ENCODE results near the gene PCDHGB6. TPM values are rescaled to one million over a fixed set of nuclear protein-coding genes. Genes with fewer than 3 reads are reported as not detected.
"Not testable (repeated sequence)": the region's sequence is repeated elsewhere in the genome, so short reads cannot be mapped to it uniquely, and the experiment has no call there.

Gene PCDHGB6
- total RNA-seq, 6 experiments from 2014 or later: 0.79 to 1.4 (median 1.1) TPM

DNA sequence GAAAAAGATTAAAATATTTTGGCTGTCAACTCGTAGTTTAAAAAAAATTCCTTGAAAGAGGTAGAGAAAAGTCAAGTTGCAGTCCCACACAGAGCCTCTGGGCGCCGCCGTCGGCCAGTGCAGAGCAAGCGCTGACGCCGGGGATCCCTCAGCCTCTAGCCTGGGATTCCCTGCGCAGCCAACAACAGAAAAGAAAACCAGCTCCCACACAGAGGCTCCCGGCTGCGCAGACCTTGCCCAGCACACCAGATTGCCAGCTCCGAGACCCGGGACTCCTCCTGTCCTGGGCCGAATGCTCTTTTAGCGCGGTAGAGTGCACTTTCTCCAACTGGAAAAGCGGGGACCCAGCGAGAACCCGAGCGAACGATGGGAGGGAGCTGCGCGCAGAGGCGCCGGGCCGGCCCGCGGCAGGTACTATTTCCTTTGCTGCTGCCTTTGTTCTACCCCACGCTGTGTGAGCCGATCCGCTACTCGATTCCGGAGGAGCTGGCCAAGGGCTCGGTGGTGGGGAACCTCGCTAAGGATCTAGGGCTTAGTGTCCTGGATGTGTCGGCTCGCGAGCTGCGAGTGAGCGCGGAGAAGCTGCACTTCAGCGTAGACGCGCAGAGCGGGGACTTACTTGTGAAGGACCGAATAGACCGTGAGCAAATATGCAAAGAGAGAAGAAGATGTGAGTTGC lies 9.8 kb downstream of the PCDHGB6 start, which contains the start of gene PCDHGB7:
TSS of gene PCDHGB7 (plus strand) at position 184 of the 679 bp plus-strand sequence. CDS start at position 367, 183 bp downstream.
- not testable (repeated sequence) for H3K27me3 Mint-ChIP-seq (ENCODE audit: insufficient read depth)
- Mint-ChIP-seq H3K4me3 (peak within 1 kb of the TSS; percentile 90), H3K4me1 (ENCODE audit: low read depth) (peaks cover 25% of the 10 kb centered on the region), H3K9me3 (peaks cover 50% of the 10 kb centered on the region), H3K36me3 (ENCODE audit: low read depth) (peaks cover 61% of the 10 kb centered on the region), H3K27ac (peak within 1 kb of the TSS; percentile 79; the same call in 1 of the 2 replicates)
- TF ChIP-seq, protein P1, sequence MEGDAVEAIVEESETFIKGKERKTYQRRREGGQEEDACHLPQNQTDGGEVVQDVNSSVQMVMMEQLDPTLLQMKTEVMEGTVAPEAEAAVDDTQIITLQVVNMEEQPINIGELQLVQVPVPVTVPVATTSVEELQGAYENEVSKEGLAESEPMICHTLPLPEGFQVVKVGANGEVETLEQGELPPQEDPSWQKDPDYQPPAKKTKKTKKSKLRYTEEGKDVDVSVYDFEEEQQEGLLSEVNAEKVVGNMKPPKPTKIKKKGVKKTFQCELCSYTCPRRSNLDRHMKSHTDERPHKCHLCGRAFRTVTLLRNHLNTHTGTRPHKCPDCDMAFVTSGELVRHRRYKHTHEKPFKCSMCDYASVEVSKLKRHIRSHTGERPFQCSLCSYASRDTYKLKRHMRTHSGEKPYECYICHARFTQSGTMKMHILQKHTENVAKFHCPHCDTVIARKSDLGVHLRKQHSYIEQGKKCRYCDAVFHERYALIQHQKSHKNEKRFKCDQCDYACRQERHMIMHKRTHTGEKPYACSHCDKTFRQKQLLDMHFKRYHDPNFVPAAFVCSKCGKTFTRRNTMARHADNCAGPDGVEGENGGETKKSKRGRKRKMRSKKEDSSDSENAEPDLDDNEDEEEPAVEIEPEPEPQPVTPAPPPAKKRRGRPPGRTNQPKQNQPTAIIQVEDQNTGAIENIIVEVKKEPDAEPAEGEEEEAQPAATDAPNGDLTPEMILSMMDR (IDR thresholded peaks at IDR 0.05): peak; percentile 86
- peak; percentile 83 for DNase-seq

DNA sequence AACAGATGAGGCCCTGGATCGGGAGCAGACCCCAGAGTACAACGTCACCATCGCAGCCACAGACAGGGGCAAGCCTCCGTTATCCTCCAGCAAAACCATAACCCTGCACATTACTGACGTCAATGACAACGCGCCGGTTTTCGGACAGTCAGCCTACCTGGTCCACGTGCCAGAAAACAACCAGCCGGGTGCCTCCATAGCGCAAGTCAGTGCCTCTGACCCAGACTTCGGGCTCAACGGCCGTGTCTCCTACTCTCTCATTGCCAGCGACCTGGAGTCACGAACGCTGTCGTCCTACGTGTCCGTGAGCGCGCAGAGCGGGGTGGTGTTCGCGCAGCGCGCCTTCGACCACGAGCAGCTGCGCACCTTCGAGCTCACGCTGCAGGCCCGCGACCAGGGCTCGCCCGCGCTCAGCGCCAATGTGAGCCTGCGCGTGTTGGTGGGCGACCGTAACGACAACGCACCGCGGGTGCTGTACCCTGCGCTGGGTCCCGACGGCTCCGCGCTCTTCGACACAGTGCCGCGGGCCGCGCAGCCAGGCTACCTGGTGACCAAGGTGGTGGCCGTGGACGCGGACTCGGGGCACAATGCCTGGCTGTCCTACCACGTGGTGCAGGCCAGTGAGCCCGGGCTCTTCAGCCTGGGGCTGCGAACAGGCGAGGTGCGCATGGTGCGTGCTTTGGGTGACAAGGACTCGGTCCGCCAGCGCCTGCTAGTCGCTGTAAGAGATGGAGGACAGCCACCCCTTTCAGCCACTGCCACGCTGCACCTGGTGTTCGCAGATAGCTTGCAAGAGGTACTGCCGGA lies 11.5 kb downstream of the PCDHGB6 start:
- peaks cover 54% of the 10 kb centered on the region for H3K36me3 Mint-ChIP-seq (ENCODE audit: low read depth)
- H3K27me3 Mint-ChIP-seq (ENCODE audit: insufficient read depth): peaks cover 2% of the 10 kb centered on the region
- H3K27ac Mint-ChIP-seq: no peak overlapping the region
- H3K4me1 Mint-ChIP-seq (ENCODE audit: low read depth): peaks cover 35% of the 10 kb centered on the region
- peaks cover 47% of the 10 kb centered on the region for H3K9me3 Mint-ChIP-seq
- TF ChIP-seq, protein P1 (IDR thresholded peaks at IDR 0.05): no peak
- peak overlapping the region; percentile 90; the same call in 1 of the 2 replicates for H3K4me3 Mint-ChIP-seq
- no peak for DNase-seq

DNA sequence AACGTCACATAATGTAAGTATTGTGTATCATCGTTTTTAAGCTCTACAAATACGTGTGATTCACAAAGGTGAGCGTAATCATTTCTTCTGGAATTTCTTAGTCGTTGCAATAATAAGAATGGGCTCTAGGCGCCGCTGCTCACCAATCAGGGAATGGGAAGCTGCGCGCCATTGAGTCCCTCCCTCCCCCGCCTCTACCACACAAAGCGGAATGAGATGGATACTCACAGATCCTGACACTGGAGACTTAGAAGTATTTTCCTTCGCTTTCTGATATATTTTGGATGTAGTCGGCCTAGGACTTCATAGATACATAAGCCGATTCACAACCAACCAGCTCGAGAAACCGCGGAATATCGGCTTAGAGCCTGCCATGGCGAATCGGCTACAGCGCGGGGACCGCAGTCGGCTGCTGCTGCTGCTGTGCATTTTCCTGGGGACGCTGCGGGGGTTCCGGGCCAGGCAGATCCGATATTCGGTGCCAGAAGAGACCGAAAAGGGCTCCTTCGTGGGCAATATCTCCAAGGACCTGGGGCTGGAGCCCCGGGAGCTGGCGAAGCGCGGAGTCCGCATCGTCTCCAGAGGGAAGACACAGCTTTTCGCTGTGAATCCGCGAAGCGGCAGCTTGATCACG lies 13.2 kb downstream of the PCDHGB6 start, which contains the start of gene PCDHGA11:
TSS of gene PCDHGA11 (plus strand) at position 197 of the 634 bp plus-strand sequence. CDS start at position 374, 177 bp downstream.
- peaks cover 44% of the 10 kb centered on the region for H3K4me1 Mint-ChIP-seq (ENCODE audit: low read depth)
- TF ChIP-seq, protein P1 (IDR thresholded peaks at IDR 0.05): peak; percentile 82
- peak within 1 kb of the TSS; percentile 88 for H3K4me3 Mint-ChIP-seq
- peak; percentile 23 for DNase-seq
- H3K36me3 Mint-ChIP-seq (ENCODE audit: low read depth): peaks cover 57% of the 10 kb centered on the region
- peak within 1 kb of the TSS; percentile 69; the same call in 1 of the 2 replicates for H3K27ac Mint-ChIP-seq
- H3K9me3 Mint-ChIP-seq: peaks cover 47% of the 10 kb centered on the region
- H3K27me3 Mint-ChIP-seq (ENCODE audit: insufficient read depth): peaks cover 4% of the 10 kb centered on the region

DNA sequence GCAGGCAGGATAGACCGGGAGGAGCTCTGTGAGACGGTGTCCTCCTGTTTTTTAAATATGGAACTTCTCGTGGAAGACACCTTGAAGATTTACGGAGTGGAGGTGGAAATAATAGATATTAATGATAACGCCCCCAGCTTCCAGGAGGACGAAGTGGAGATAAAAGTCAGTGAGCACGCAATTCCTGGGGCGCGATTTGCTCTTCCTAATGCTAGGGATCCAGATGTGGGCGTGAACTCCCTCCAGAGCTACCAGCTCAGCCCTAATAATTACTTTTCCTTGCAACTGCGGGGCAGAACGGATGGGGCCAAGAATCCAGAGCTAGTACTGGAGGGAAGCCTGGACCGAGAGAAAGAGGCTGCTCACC lies 13.7 kb downstream of the PCDHGB6 start:
- peaks cover 48% of the 10 kb centered on the region for H3K9me3 Mint-ChIP-seq
- peaks cover 4% of the 10 kb centered on the region for H3K27me3 Mint-ChIP-seq (ENCODE audit: insufficient read depth)
- TF ChIP-seq, protein P1 (IDR thresholded peaks at IDR 0.05): no peak
- no peak overlapping the region; the same call in 1 of the 2 replicates for H3K27ac Mint-ChIP-seq
- DNase-seq: no peak
- H3K4me3 Mint-ChIP-seq: peak overlapping the region; percentile 88
- peaks cover 44% of the 10 kb centered on the region for H3K4me1 Mint-ChIP-seq (ENCODE audit: low read depth)
- H3K36me3 Mint-ChIP-seq (ENCODE audit: low read depth): peaks cover 62% of the 10 kb centered on the region

DNA sequence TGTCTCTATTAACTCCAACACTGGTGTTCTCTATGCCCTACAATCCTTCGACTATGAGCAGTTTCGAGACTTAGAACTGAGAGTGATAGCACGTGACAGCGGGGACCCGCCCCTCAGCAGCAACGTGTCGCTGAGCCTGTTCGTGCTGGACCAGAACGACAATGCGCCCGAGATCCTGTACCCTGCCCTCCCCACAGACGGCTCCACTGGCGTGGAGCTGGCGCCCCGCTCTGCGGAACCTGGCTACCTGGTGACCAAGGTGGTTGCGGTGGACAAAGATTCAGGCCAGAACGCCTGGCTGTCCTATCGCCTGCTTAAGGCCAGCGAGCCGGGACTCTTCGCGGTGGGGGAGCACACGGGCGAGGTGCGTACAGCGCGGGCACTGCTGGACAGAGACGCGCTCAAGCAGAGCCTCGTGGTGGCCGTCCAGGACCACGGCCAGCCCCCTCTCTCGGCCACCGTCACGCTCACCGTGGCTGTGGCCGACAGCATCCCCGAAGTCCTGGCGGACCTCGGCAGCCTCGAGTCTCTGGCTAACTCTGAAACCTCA lies 15.0 kb downstream of the PCDHGB6 start:
- Mint-ChIP-seq H3K4me3 (no peak overlapping the region), H3K36me3 (ENCODE audit: low read depth) (peaks cover 66% of the 10 kb centered on the region), H3K27me3 (ENCODE audit: insufficient read depth) (peaks cover 2% of the 10 kb centered on the region; the same call in 1 of the 2 replicates), H3K4me1 (ENCODE audit: low read depth) (peaks cover 42% of the 10 kb centered on the region), H3K27ac (no peak overlapping the region), H3K9me3 (peaks cover 55% of the 10 kb centered on the region)
- no peak for DNase-seq
- TF ChIP-seq, protein P1 (IDR thresholded peaks at IDR 0.05): no peak
